Peyer's patch (tissue), 4 donors: ENCODE measurements around the gene VAV2.

ENCODE experiments used
- POLR2A ChIP-seq, 2 donors: fragments of 450-650 bp; IDR thresholded peaks; one replicate each; pipeline ENCODE4 v1.5.1; 2017; ENCODE audit warnings: antibody characterized with exemption in 2 of 2, mild to moderate bottlenecking in 2 of 2, moderate library complexity in 2 of 2
- TF ChIP-seq, protein P1 (sequence below), 6 experiments: fragments of 450-650 bp in 4 of 6; fragments of 200-600 bp in 2 of 6; sonication (generic) in 1 of 6; IDR thresholded peaks; one replicate each; pipeline ENCODE4 v1.5.1; 2017 to 2019; ENCODE audit warnings: antibody characterized with exemption in 6 of 6, mild to moderate bottlenecking in 3 of 6, moderate library complexity in 1 of 6

DNA sequence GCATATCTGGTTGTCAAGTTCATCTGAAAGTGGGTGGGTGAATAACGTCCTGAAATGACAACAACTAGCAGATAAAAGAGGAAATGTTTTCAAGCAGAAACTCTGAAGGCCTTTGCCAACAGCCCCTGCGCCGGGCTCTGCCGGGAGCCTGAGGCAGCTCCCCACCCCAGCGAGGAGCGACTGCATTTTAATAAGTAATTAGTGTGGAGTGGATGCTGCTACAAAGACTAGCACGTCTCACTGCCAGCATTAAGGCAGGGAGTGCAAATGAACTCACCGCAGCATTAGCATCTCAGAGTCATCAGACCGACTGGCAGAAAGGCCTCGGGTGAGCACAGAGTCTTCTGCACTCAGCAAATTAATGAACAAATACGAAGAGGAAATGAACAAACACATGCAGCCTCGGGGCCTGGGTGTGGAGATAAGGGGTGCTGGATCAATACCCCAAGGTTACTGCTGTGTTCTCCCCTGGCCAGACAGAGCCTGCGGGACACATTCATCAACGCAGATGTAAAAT is 63.8 kb downstream of the VAV2 start:
- TF ChIP-seq, protein P1, sequence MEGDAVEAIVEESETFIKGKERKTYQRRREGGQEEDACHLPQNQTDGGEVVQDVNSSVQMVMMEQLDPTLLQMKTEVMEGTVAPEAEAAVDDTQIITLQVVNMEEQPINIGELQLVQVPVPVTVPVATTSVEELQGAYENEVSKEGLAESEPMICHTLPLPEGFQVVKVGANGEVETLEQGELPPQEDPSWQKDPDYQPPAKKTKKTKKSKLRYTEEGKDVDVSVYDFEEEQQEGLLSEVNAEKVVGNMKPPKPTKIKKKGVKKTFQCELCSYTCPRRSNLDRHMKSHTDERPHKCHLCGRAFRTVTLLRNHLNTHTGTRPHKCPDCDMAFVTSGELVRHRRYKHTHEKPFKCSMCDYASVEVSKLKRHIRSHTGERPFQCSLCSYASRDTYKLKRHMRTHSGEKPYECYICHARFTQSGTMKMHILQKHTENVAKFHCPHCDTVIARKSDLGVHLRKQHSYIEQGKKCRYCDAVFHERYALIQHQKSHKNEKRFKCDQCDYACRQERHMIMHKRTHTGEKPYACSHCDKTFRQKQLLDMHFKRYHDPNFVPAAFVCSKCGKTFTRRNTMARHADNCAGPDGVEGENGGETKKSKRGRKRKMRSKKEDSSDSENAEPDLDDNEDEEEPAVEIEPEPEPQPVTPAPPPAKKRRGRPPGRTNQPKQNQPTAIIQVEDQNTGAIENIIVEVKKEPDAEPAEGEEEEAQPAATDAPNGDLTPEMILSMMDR (IDR thresholded peaks at IDR 0.05), result no peak
- no peak for TF ChIP-seq POLR2A (IDR thresholded peaks at IDR 0.05)
